Ascending aorta (tissue), 1 donor: ENCODE results near the gene CDY2B. TPM values are rescaled to one million over a fixed set of nuclear protein-coding genes. Genes with fewer than 3 reads are reported as not detected.

ENCODE experiments used
- total RNA-seq: library from RNA; depleted of rRNA; stranded (reverse); fragments of >200 nt; gene quantifications from one replicate; pipeline ENCODE4 v1.1.0, GENCODE V29; 2016

CDY2B gene
- total RNA-seq, 1 donor from 2014 or later, result not detected

Other genes with a start within 250 kb of the CDY2B start
- gene CDY2A, start 145.6 kb upstream of the CDY2B start, total RNA-seq, result not detected